NOMO-1 (cell line): ENCODE measurements around the gene DISC1.
A peak's percentile ranks its signal among the peaks of the same experiment; 100 is the strongest.
"Not testable (repeated sequence)": the region's sequence is repeated elsewhere in the genome, so short reads cannot be mapped to it uniquely, and the experiment has no call there.

ENCODE experiments used
- DNase-seq, 2 experiments: peaks; one replicate each; lab custom pipeline; 2025; ENCODE audit not compliant: unreplicated experiment in 2 of 2; lab: John Stamatoyannopoulos, UW

The DISC1 gene

DNA sequence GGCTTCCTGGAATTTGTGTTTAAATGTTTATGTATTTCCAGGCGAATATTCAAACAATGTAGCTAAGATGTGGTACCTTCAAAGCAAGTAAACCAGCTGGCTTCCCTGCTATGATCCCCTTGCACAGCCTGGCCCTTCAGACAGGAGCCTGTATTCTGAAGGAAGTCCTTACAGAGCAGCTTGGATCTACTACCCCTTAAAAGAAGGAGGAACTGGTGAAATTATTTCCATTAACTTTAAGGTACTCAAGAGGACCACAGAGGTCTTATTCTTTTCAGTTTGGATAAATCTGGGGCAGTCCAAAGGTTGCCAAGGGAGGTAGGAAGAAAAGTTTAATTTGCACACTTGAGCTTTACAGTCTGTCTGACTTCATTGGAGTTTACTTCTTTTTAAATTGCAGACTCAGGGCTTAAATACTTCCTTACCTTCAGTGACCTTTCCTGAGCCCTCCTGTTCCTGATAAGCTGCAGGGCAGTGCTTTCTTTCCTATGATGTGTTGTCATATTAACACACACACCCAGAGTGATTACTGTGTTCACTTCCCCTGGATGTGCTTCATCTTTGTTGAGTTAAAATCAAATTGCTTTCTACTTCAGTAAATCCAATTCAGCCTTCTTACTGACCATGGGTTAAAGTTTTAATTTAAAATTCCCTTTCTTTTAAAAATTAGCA lies 40.5 kb downstream of the DISC1 start:
- DNase-seq: peak in 1 of 2 experiments; percentile 3

GRCh38 chr1:231667896-231668506 lies 41.4 kb downstream of the DISC1 start:
- no peak for DNase-seq

DNA sequence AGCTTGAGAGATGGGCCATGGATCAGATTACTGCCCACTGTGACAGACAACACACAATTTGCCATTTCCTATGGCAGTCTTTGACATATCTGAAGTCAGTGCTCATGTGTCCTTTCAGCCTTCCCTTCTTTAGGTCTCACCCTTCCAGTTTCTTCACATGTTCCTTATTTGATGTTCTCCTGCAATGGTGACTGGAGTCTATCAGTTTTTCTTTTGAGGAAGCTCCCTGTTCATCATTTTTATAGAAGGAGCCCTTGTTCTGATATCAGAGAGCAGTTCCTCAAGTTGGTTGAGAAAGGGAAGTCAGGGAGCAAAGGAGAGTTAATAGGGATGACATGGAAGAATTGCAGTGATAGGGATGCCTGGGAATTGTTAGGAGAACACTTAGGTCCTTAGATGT lies 42.2 kb downstream of the DISC1 start:
- no peak for DNase-seq

DNA sequence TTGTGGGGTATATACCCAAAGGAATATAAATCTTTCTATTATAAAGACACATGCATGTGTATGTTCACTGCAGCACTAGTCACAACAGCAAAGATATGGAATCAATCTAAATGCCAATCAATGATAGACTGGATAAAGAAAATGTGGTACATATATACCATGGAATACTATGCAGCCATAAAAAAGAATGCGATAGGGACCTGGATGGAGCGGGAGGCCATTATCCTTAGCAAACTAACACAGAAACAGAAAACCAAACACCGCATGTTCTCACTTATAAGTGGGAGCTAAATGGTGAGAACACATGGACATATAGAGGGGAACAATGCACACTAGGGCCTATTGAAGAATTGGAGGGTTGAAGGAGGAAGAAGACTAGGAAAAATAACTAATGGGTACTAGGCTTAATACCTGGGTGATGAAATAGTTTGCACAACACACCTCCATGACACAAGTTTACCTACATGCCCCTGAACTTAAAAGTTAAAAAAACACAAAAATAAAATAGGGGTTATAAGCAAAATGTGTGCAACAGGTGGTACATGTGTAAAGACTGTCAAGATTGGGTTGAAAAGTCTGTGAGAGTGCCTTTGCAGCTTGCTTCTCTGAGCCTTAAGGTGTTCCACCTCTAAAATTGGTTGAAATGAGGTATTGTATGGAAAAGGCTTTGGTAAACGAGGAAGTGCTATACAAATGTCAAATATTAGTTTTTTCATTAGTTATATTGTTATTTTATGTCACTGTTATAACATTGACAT lies 43.5 kb downstream of the DISC1 start:
- DNase-seq: not testable (repeated sequence)

DNA sequence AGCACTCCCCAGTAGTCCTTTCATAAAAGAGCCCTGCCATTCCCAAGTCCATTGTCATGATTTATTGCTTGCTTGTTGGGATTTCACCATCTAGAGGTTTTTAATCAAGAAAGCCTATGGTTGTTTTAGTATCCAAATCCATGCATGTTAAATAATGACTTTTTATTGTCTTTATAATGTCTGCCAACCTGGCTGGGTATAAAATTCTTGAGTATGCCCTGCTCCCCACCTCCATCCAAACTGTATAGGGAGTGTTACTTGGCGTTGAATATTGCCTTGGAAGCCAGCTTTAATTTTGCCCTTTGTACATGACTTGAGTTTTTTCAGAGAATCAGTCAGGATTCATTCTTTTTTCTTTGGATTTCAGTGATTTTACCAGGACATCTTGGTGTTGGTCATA lies 44.2 kb downstream of the DISC1 start:
- DNase-seq: no peak

DNA sequence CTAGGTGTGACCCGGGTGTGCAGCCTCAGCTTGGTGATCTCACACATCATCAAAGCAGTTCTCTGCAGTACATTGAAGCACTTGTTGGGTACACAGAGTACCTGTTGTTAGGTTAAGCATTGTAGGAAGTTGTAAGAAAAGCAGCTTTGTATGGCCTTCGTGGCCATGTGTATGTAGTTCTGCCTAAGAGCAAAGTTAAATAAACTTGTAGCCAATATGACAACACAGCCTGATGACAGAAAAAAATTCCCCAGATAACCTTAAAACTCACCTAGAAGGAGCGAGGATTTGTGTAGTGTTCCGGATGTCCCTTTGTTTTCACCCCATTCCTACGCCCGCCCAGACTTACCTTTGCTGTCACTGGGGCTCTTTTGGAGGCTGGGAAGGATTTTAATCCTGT lies 48.0 kb downstream of the DISC1 start:
- no peak for DNase-seq

GRCh38 chr1:231676487-231676886 lies 49.9 kb downstream of the DISC1 start:
- DNase-seq: no peak

DNA sequence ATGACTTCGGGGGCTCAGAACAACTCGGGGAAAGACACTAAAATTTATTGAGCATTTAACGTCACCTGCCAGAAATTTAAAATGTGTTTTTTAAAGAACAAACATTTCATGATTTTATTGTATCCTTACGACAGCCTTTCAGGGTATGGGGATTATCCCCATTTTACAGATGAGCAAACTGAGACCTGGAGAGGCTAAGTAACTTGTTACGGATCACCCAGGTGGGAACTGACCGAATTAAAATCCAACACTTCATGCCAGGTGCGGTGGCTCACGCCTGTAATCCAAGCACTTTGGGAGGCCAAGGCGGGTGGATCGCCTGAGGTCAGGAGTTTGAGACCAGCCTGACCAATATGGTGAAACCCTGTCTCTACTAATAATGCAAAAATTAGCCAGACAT lies 50.9 kb downstream of the DISC1 start:
- DNase-seq: no peak

DNA sequence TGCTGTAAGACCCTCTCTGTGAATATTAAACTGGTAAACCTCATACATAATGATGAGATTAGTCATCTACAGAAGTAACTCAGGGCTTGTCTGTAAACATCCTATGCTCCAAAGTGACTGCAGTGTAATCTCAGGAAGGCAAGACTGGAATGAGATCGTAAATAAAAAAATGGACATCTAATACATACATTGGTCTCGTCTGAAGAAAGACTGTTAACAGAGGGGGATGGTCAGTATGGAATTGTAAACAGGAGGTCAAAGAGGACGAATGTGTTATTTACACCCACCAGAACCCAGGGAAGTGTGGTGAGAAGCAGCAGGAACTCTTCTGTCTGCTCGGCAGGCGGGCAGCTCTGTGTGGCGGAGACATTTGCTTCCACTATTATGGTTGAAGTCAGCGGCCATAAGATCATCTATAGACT lies 51.4 kb downstream of the DISC1 start:
- DNase-seq: no peak

DNA sequence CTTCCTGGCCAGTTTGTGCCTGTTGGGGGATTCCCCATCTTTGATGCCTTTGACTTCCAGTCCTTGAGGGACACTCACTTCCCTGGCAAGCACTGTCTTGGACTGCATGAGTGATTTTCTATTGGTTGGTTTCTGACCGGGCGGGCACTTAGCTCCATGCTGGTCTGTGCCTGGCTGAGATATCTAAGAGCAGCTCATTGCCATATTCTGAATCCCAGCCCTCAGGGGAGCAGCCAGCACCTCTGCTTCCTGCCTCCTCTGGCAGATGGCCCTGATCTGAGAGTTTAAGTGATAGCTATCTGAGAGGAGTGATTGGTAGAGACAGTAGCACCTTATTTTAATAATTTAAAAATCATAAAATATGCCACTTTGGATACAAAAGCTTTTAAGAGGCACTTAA lies 52.5 kb downstream of the DISC1 start:
- DNase-seq: no peak

GRCh38 chr1:231681006-231681405 lies 54.4 kb downstream of the DISC1 start:
- DNase-seq: no peak

- no peak for DNase-seq
Measured at GRCh38 chr1:231682779-231683178, 56.2 kb downstream of the DISC1 start.

DNA sequence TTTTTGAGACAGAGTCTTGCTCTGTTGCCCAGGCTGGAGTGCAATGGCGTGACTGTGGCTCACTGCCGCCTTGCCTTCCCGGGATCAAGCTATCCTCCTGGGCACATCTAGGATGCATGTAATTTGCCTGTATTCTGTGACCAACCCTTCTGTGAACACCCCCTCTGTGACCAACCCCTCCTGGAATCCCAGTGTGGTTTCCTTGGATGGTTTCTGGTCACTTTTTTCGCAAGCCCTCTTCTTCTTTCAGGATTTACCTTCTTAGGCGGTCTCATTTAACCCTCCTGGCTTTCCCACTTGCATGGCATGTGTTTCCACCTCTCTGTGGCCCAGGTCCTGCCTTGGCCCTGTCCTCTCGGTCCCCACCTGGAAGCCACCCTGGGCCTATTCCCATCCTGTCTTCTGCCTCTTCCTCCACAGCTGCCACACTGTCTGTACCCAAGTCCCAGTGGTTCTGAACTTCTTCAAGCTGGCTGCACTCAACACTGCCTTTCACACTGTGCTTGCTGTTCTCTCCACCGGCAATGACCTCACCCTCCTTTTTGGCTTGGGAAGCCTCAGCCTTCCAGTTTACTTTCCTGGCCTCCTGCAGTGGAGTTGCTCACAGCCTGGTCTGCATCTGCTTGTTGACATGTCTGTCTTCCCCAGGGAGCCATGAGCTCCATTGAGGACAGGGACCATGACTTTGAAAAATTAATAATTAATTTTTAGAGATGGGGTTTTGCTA lies 57.0 kb downstream of the DISC1 start:
- no peak for DNase-seq

GRCh38 chr1:231684356-231685244 lies 58.0 kb downstream of the DISC1 start:
- no peak for DNase-seq

GRCh38 chr1:231686384-231686783 lies 59.8 kb downstream of the DISC1 start:
- no peak for DNase-seq

GRCh38 chr1:231688989-231689388 lies 62.4 kb downstream of the DISC1 start:
- no peak for DNase-seq

DNA sequence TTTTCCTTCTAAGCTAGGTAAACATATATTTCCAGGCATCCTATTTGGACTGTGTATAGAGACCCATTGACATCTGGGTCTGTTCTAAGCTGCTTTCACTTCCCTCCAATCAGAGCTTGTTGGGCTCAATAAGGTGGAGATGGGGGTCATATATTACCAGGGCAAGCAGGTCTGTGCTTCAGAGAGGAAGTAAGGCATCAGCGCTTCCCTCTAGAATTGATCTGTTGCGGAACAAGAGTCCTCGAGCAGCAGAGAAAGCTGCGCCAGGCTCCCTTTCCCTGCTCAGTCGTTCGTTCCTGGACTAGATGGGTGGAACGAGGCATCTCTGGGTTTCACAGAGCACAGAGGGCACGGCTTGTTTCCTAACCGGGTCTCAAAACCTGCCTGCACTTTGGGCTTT lies 63.5 kb downstream of the DISC1 start:
- peak; percentile 64 to 77 for DNase-seq

GRCh38 chr1:231691618-231692259 lies 65.1 kb downstream of the DISC1 start:
- DNase-seq: no peak

GRCh38 chr1:231693361-231694074 lies 66.9 kb downstream of the DISC1 start:
- no peak for DNase-seq
